ENCODE measurements around the gene G0S2.

G0S2 gene

GRCh38 chr1:209721323-209721722 lies 46.1 kb downstream of the G0S2 start:
- DNase-seq, result no peak

- no peak for DNase-seq
Measured at GRCh38 chr1:209723265-209723664, 48.1 kb downstream of the G0S2 start.

- DNase-seq, result no peak
Measured at GRCh38 chr1:209723756-209724693, 48.8 kb downstream of the G0S2 start.

Measured in NCI-H1694 treated with DMSO at 0.1 percent for 48 hours (cell line).